DOHH2 (cell line): ENCODE measurements around the gene MIS12.

Experiments used
- H3F3A ChIP-seq: fragments of 200-600 bp; sonication (generic), shearing (Covaris generic); 2 replicates; pipeline ENCODE4 v1.6.0; 2016; ENCODE audit warnings: antibody characterized with exemption, mild to moderate bottlenecking; ENCODE audit not compliant: control insufficient read depth, insufficient read depth
- H3K27ac ChIP-seq: fragments of 200-600 bp; sonication (generic); 2 replicates; pipeline ENCODE4 v1.5.1; 2014; ENCODE audit warnings: low read depth, mild to moderate bottlenecking, low read length, moderate library complexity
- H3K27me3 ChIP-seq: fragments of 200-600 bp; sonication (generic); 2 replicates; pipeline ENCODE4 v1.6.1; 2014; ENCODE audit warnings: mild to moderate bottlenecking, low read length, mixed read lengths; ENCODE audit not compliant: control insufficient read depth
- H3K36me3 ChIP-seq: fragments of 200-600 bp; sonication (generic); 2 replicates; pipeline ENCODE4 v1.6.1; 2014; ENCODE audit warnings: mild to moderate bottlenecking, low read length, moderate library complexity, mixed read lengths; ENCODE audit not compliant: control insufficient read depth
- H3K4me1 ChIP-seq: fragments of 200-600 bp; sonication (generic); 2 replicates; pipeline ENCODE4 v1.6.1; 2014; ENCODE audit warnings: mild to moderate bottlenecking, low read length, mixed read lengths; ENCODE audit not compliant: control insufficient read depth
- H3K4me2 ChIP-seq: fragments of 200-600 bp; sonication (generic); 2 replicates; pipeline ENCODE4 v1.6.0; 2014; ENCODE audit warnings: mild to moderate bottlenecking, low read length, moderate library complexity
- H3K4me3 ChIP-seq: fragments of 200-600 bp; sonication (generic); 2 replicates; pipeline ENCODE4 v1.5.1; 2014; ENCODE audit warnings: mild to moderate bottlenecking, low read length, mixed read lengths
- H3K79me2 ChIP-seq: fragments of 200-600 bp; sonication (generic); 2 replicates; pipeline ENCODE4 v1.6.1; 2014; ENCODE audit warnings: mild to moderate bottlenecking, low read length, mixed read lengths; ENCODE audit not compliant: control insufficient read depth
- H3K9me2 ChIP-seq: fragments of 200-600 bp; sonication (generic); replicated peaks from 2 replicates; pipeline ENCODE4 v1.6.1; 2014; ENCODE audit warnings: mild to moderate bottlenecking, low read length, mixed read lengths; ENCODE audit not compliant: control insufficient read depth
- H3K9me3 ChIP-seq: fragments of 200-600 bp; sonication (generic); 2 replicates; pipeline ENCODE4 v1.6.1; 2014; ENCODE audit warnings: antibody characterized with exemption, low read length, mixed read lengths; ENCODE audit not compliant: control insufficient read depth, insufficient read depth
- H4K20me1 ChIP-seq: fragments of 200-600 bp; sonication (generic); 2 replicates; pipeline ENCODE4 v1.6.0; 2014; ENCODE audit warnings: low read depth, mild to moderate bottlenecking, antibody characterized with exemption, low read length, moderate library complexity; ENCODE audit not compliant: control insufficient read depth, insufficient read depth
- CTCF ChIP-seq: fragments of 200-600 bp; sonication (generic); IDR thresholded peaks from one replicate; pipeline ENCODE4 v1.5.1; 2014; ENCODE audit warnings: antibody characterized with exemption, mild to moderate bottlenecking, low read depth, low read length; ENCODE audit not compliant: poor library complexity, severe bottlenecking
- EZH2phosphoT487 ChIP-seq: fragments of 200-600 bp; sonication (generic); IDR thresholded peaks from 2 replicates; pipeline ENCODE4 v1.6.1; 2017; ENCODE audit warnings: borderline replicate concordance, mild to moderate bottlenecking, antibody characterized with exemption, low read length, moderate library complexity, mixed read lengths

MIS12 gene

DNA sequence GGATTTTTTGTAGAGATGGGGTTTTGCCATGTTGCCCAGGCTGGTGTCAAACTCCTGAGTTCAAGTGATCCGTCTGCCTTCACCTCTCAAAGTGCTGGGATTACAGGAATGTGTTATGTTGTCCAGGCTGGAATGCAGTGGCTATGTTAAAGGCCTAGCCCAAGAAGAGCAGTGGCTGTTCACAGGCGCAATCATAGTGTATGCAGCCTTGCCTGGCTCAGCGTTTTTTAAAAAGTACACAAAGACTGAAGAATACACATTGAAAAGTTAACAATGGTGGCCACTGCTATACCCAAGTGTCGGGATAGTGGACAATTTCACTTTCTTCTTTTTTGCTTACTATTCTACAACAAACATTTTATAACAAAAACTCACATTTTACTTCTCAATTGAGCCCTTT is 7.4 kb upstream of the MIS12 start:
- H3K79me2 ChIP-seq, result peaks cover 38% of the 10 kb centered on the region
- no peak overlapping the region for H3K4me3 ChIP-seq

GRCh38 chr17:5480962-5481361 is 5.4 kb upstream of the MIS12 start:
- Histone ChIP-seq H4K20me1 (peaks cover 4% of the 10 kb centered on the region; the same call in 1 of the 2 replicates), H3K9me2 (no peaks in the 10 kb centered on the region), H3K36me3 (peaks cover 86% of the 10 kb centered on the region), H3K4me2 (no peak overlapping the region), H3K27me3 (no peaks in the 10 kb centered on the region), H3K27ac (no peak overlapping the region), H3K79me2 (peaks cover 58% of the 10 kb centered on the region), H3K9me3 (no peaks in the 10 kb centered on the region), H3K4me3 (no peak overlapping the region), H3K4me1 (peaks cover 16% of the 10 kb centered on the region), H3F3A (no peaks in the 10 kb centered on the region)
- TF ChIP-seq EZH2phosphoT487 (no peak), CTCF (no peak)

More for the DNA sequence above, 7.4 kb upstream of the MIS12 start:
- H3K4me1 ChIP-seq, result peaks cover 4% of the 10 kb centered on the region; the same call in 1 of the 2 replicates
- no peaks in the 10 kb centered on the region for H3K27me3 ChIP-seq
- no peaks in the 10 kb centered on the region for H3F3A ChIP-seq
- H4K20me1 ChIP-seq, result peaks cover 4% of the 10 kb centered on the region; the same call in 1 of the 2 replicates
- no peak overlapping the region for H3K27ac ChIP-seq
- TF ChIP-seq CTCF (no peak), EZH2phosphoT487 (no peak)
- peaks cover 90% of the 10 kb centered on the region for H3K36me3 ChIP-seq
- H3K4me2 ChIP-seq, result no peak overlapping the region
- no peaks in the 10 kb centered on the region for H3K9me2 ChIP-seq
- no peaks in the 10 kb centered on the region for H3K9me3 ChIP-seq

GRCh38 chr17:5481451-5481850 is 4.9 kb upstream of the MIS12 start:
- no peak for TF ChIP-seq EZH2phosphoT487
- TF ChIP-seq CTCF, result no peak
- no peaks in the 10 kb centered on the region for H3K27me3 ChIP-seq
- H3K4me2 ChIP-seq, result no peak overlapping the region
- no peak overlapping the region for H3K27ac ChIP-seq
- peaks cover 82% of the 10 kb centered on the region for H3K36me3 ChIP-seq
- peaks cover 4% of the 10 kb centered on the region; the same call in 1 of the 2 replicates for H4K20me1 ChIP-seq
- H3K9me3 ChIP-seq, result no peaks in the 10 kb centered on the region
- peaks cover 59% of the 10 kb centered on the region for H3K79me2 ChIP-seq
- H3F3A ChIP-seq, result no peaks in the 10 kb centered on the region
- peaks cover 16% of the 10 kb centered on the region for H3K4me1 ChIP-seq
- H3K9me2 ChIP-seq, result no peaks in the 10 kb centered on the region
- no peak overlapping the region for H3K4me3 ChIP-seq
